ENCODE data around the gene MTMR6.

Gene MTMR6

GRCh38 chr13:25276748-25277147 lies 10.5 kb downstream of the MTMR6 start:
- Histone ChIP-seq H3K9me3 (ENCODE audit: insufficient read depth, low read length) (no peaks in the 10 kb centered on the region), H3K36me3 (ENCODE audit: insufficient read depth, insufficient read length, low read length) (no peaks in the 10 kb centered on the region), H3K4me3 (ENCODE audit: insufficient read length, low read depth) (no peak overlapping the region), H3K4me1 (ENCODE audit: insufficient read depth, insufficient read length) (no peaks in the 10 kb centered on the region), H3K9ac (ENCODE audit: insufficient read length, low read depth) (no peak overlapping the region), H3K27me3 (ENCODE audit: insufficient read depth, insufficient read length) (no peaks in the 10 kb centered on the region)
- no peak for DNase-seq (ENCODE audit: low read depth, low spot score)
- TF ChIP-seq ZNF274 (IDR thresholded peaks at IDR 0.05; ENCODE audit: low read depth, low read length), result no peak
- TF ChIP-seq SUZ12 (IDR thresholded peaks at IDR 0.05; ENCODE audit: extremely low read depth, insufficient read depth, insufficient read length), result no peak
- TF ChIP-seq YY1 (IDR thresholded peaks at IDR 0.05; ENCODE audit: insufficient read depth, insufficient read length), result no peak

GRCh38 chr13:25268561-25268960 lies 18.7 kb downstream of the MTMR6 start:
- Histone ChIP-seq H3K36me3 (ENCODE audit: insufficient read depth, insufficient read length, low read length) (peaks cover 15% of the 10 kb centered on the region), H3K9me3 (ENCODE audit: insufficient read depth, low read length) (no peaks in the 10 kb centered on the region), H3K4me1 (ENCODE audit: insufficient read depth, insufficient read length) (no peaks in the 10 kb centered on the region), H3K9ac (ENCODE audit: insufficient read length, low read depth) (no peak overlapping the region), H3K27me3 (ENCODE audit: insufficient read depth, insufficient read length) (no peaks in the 10 kb centered on the region), H3K4me3 (ENCODE audit: insufficient read length, low read depth) (no peak overlapping the region)
- TF ChIP-seq YY1 (IDR thresholded peaks at IDR 0.05; ENCODE audit: insufficient read depth, insufficient read length) (no peak), ZNF274 (IDR thresholded peaks at IDR 0.05; ENCODE audit: low read depth, low read length) (no peak), SUZ12 (IDR thresholded peaks at IDR 0.05; ENCODE audit: extremely low read depth, insufficient read depth, insufficient read length) (no peak)
- DNase-seq (ENCODE audit: low read depth, low spot score), result no peak

GRCh38 chr13:25267715-25268114 lies 19.6 kb downstream of the MTMR6 start:
- H3K36me3 ChIP-seq (ENCODE audit: insufficient read depth, insufficient read length, low read length), result peaks cover 20% of the 10 kb centered on the region
- TF ChIP-seq ZNF274 (IDR thresholded peaks at IDR 0.05; ENCODE audit: low read depth, low read length), result no peak
- no peak for TF ChIP-seq YY1 (IDR thresholded peaks at IDR 0.05; ENCODE audit: insufficient read depth, insufficient read length)
- DNase-seq (ENCODE audit: low read depth, low spot score), result no peak

GRCh38 chr13:25266706-25267105 lies 20.6 kb downstream of the MTMR6 start:
- Histone ChIP-seq H3K4me1 (ENCODE audit: insufficient read depth, insufficient read length) (no peaks in the 10 kb centered on the region), H3K36me3 (ENCODE audit: insufficient read depth, insufficient read length, low read length) (peaks cover 22% of the 10 kb centered on the region), H3K9ac (ENCODE audit: insufficient read length, low read depth) (no peak overlapping the region), H3K4me3 (ENCODE audit: insufficient read length, low read depth) (no peak overlapping the region), H3K9me3 (ENCODE audit: insufficient read depth, low read length) (no peaks in the 10 kb centered on the region), H3K27me3 (ENCODE audit: insufficient read depth, insufficient read length) (no peaks in the 10 kb centered on the region)
- no peak for DNase-seq (ENCODE audit: low read depth, low spot score)
- no peak for TF ChIP-seq ZNF274 (IDR thresholded peaks at IDR 0.05; ENCODE audit: low read depth, low read length)
- TF ChIP-seq YY1 (IDR thresholded peaks at IDR 0.05; ENCODE audit: insufficient read depth, insufficient read length), result no peak
- TF ChIP-seq SUZ12 (IDR thresholded peaks at IDR 0.05; ENCODE audit: extremely low read depth, insufficient read depth, insufficient read length), result no peak

More at GRCh38 chr13:25267715-25268114, 19.6 kb downstream of the MTMR6 start:
- H3K27me3 ChIP-seq (ENCODE audit: insufficient read depth, insufficient read length), result no peaks in the 10 kb centered on the region
- H3K9me3 ChIP-seq (ENCODE audit: insufficient read depth, low read length), result no peaks in the 10 kb centered on the region
- H3K9ac ChIP-seq (ENCODE audit: insufficient read length, low read depth), result no peak overlapping the region
- no peaks in the 10 kb centered on the region for H3K4me1 ChIP-seq (ENCODE audit: insufficient read depth, insufficient read length)
- H3K4me3 ChIP-seq (ENCODE audit: insufficient read length, low read depth), result no peak overlapping the region

- H3K9ac ChIP-seq (ENCODE audit: insufficient read length, low read depth), result no peak overlapping the region
- TF ChIP-seq SUZ12 (IDR thresholded peaks at IDR 0.05; ENCODE audit: extremely low read depth, insufficient read depth, insufficient read length) (no peak), YY1 (IDR thresholded peaks at IDR 0.05; ENCODE audit: insufficient read depth, insufficient read length) (no peak), ZNF274 (IDR thresholded peaks at IDR 0.05; ENCODE audit: low read depth, low read length) (no peak)
- no peaks in the 10 kb centered on the region for H3K4me1 ChIP-seq (ENCODE audit: insufficient read depth, insufficient read length)
- no peak overlapping the region for H3K4me3 ChIP-seq (ENCODE audit: insufficient read length, low read depth)
- DNase-seq (ENCODE audit: low read depth, low spot score), result no peak
- no peaks in the 10 kb centered on the region for H3K9me3 ChIP-seq (ENCODE audit: insufficient read depth, low read length)
- H3K36me3 ChIP-seq (ENCODE audit: insufficient read depth, insufficient read length, low read length), result peaks cover 35% of the 10 kb centered on the region
- no peaks in the 10 kb centered on the region for H3K27me3 ChIP-seq (ENCODE audit: insufficient read depth, insufficient read length)
These were observed 25.0 kb downstream of the MTMR6 start for GRCh38 chr13:25262261-25262660.

GRCh38 chr13:25253702-25254101 lies 33.6 kb downstream of the MTMR6 start:
- H3K36me3 ChIP-seq (ENCODE audit: insufficient read depth, insufficient read length, low read length), result peaks cover 23% of the 10 kb centered on the region
- DNase-seq (ENCODE audit: low read depth, low spot score), result no peak
- no peaks in the 10 kb centered on the region for H3K4me1 ChIP-seq (ENCODE audit: insufficient read depth, insufficient read length)
- no peaks in the 10 kb centered on the region for H3K9me3 ChIP-seq (ENCODE audit: insufficient read depth, low read length)
- no peak overlapping the region for H3K4me3 ChIP-seq (ENCODE audit: insufficient read length, low read depth)
- H3K27me3 ChIP-seq (ENCODE audit: insufficient read depth, insufficient read length), result no peaks in the 10 kb centered on the region
- TF ChIP-seq YY1 (IDR thresholded peaks at IDR 0.05; ENCODE audit: insufficient read depth, insufficient read length) (no peak), ZNF274 (IDR thresholded peaks at IDR 0.05; ENCODE audit: low read depth, low read length) (no peak), SUZ12 (IDR thresholded peaks at IDR 0.05; ENCODE audit: extremely low read depth, insufficient read depth, insufficient read length) (no peak)
- no peak overlapping the region for H3K9ac ChIP-seq (ENCODE audit: insufficient read length, low read depth)

- no peak for DNase-seq (ENCODE audit: low read depth, low spot score)
- H3K4me1 ChIP-seq (ENCODE audit: insufficient read depth, insufficient read length), result no peaks in the 10 kb centered on the region
- no peak overlapping the region for H3K4me3 ChIP-seq (ENCODE audit: insufficient read length, low read depth)
- no peak for TF ChIP-seq SUZ12 (IDR thresholded peaks at IDR 0.05; ENCODE audit: extremely low read depth, insufficient read depth, insufficient read length)
- TF ChIP-seq ZNF274 (IDR thresholded peaks at IDR 0.05; ENCODE audit: low read depth, low read length), result no peak
- H3K9me3 ChIP-seq (ENCODE audit: insufficient read depth, low read length), result no peaks in the 10 kb centered on the region
- H3K9ac ChIP-seq (ENCODE audit: insufficient read length, low read depth), result no peak overlapping the region
- H3K36me3 ChIP-seq (ENCODE audit: insufficient read depth, insufficient read length, low read length), result peaks cover 19% of the 10 kb centered on the region
- no peaks in the 10 kb centered on the region for H3K27me3 ChIP-seq (ENCODE audit: insufficient read depth, insufficient read length)
These were observed 34.5 kb downstream of the MTMR6 start for GRCh38 chr13:25252752-25253151.

- H3K4me1 ChIP-seq (ENCODE audit: insufficient read depth, insufficient read length), result no peaks in the 10 kb centered on the region
- H3K4me3 ChIP-seq (ENCODE audit: insufficient read length, low read depth), result no peak overlapping the region
- TF ChIP-seq ZNF274 (IDR thresholded peaks at IDR 0.05; ENCODE audit: low read depth, low read length), result no peak
- TF ChIP-seq YY1 (IDR thresholded peaks at IDR 0.05; ENCODE audit: insufficient read depth, insufficient read length), result no peak
- no peak for TF ChIP-seq SUZ12 (IDR thresholded peaks at IDR 0.05; ENCODE audit: extremely low read depth, insufficient read depth, insufficient read length)
- no peak overlapping the region for H3K9ac ChIP-seq (ENCODE audit: insufficient read length, low read depth)
- H3K9me3 ChIP-seq (ENCODE audit: insufficient read depth, low read length), result no peaks in the 10 kb centered on the region
- DNase-seq (ENCODE audit: low read depth, low spot score), result no peak
- no peaks in the 10 kb centered on the region for H3K27me3 ChIP-seq (ENCODE audit: insufficient read depth, insufficient read length)
- H3K36me3 ChIP-seq (ENCODE audit: insufficient read depth, insufficient read length, low read length), result peaks cover 16% of the 10 kb centered on the region
These were observed 35.1 kb downstream of the MTMR6 start for GRCh38 chr13:25252225-25252624.

Measured in NT2/D1 (cell line).